Thymus (tissue), 11 donors: ENCODE data around the gene HSD17B4. TPM values are rescaled to one million over a fixed set of nuclear protein-coding genes. Genes with fewer than 3 reads are reported as not detected.
"Not testable (repeated sequence)": the region's sequence is repeated elsewhere in the genome, so short reads cannot be mapped to it uniquely, and the experiment has no call there.

Experiments used
- DNase-seq, 9 donors: peaks; one replicate each; pipeline ENCODE4 v3.0.0-alpha.2; 2013; ENCODE audit warnings: low spot score in 9 of 9, low read depth in 6 of 9, missing footprints in 1 of 9
- H3K27ac ChIP-seq, 2 donors: one replicate each; pipeline ENCODE4 v1.5.1; 2013; ENCODE audit warnings: control low read depth in 1 of 2, low read depth in 1 of 2, low read length in 1 of 2, mild to moderate bottlenecking in 1 of 2, moderate library complexity in 1 of 2
- H3K27me3 ChIP-seq, 2 donors: one replicate each; pipeline ENCODE4 v1.5.1; 2013; ENCODE audit warnings: low read length in 1 of 2; ENCODE audit not compliant: control insufficient read depth in 2 of 2, insufficient read depth in 1 of 2
- H3K36me3 ChIP-seq, 2 donors: one replicate each; pipeline ENCODE4 v1.5.1; 2013; ENCODE audit warnings: low read length in 1 of 2, mild to moderate bottlenecking in 1 of 2, moderate library complexity in 1 of 2; ENCODE audit not compliant: control insufficient read depth in 2 of 2, insufficient read depth in 2 of 2
- H3K4me1 ChIP-seq, 2 donors: one replicate each; pipeline ENCODE4 v1.5.1; 2013; ENCODE audit warnings: low read length in 2 of 2; ENCODE audit not compliant: control insufficient read depth in 2 of 2, insufficient read depth in 2 of 2
- H3K4me3 ChIP-seq, 2 donors: one replicate each; pipeline ENCODE4 v1.5.1; 2013; ENCODE audit warnings: low read length in 2 of 2, control low read depth in 1 of 2, mild to moderate bottlenecking in 1 of 2
- H3K9me3 ChIP-seq, 2 donors: one replicate each; pipeline ENCODE4 v1.5.1; 2013; ENCODE audit warnings: low read length in 1 of 2, mild to moderate bottlenecking in 1 of 2; ENCODE audit not compliant: control insufficient read depth in 2 of 2, insufficient read depth in 1 of 2
- WGBS: extraction: QIAGEN DNeasy Blood & Tissue Kit; methylation state at CpG from one replicate; pipeline ENCODE4 v1.1.7; 2013; 5-methylcytosine and 5-hydroxymethylcytosine counted together
- polyA plus RNA-seq: library from polyadenylated mRNA; stranded (reverse); fragments of 200-250 nt; gene quantifications from one replicate; pipeline ENCODE4 v1.2.3, GENCODE V29; 2013
- total RNA-seq: library from RNA; stranded (reverse); fragments of 120-200 nt; gene quantifications from one replicate; pipeline ENCODE4 v1.2.4, GENCODE V29; 2013
- donor health status: healthy.

The HSD17B4 gene
- total and polyA plus RNA-seq, 2 donors: 97.6 to 178 TPM

DNA sequence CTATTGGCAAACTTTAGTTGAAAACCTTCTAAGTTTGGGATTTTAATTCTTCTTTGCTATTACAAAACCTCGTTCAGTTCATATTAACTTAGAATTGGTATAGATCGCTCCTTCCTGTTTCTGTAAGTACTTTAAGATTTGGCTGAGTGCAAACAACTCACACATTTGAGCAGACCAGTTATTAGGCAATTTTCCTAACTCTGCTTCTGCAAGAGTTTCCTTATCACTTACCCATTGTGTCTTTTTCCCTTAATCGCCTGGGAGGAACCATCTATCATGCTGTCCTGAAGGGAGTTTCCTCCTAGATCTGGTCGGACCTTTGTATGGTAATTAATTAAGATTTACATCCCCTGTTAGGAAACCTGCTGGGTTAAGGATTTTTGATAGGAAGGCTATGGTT lies 24.7 kb upstream of the HSD17B4 start:
- not testable (repeated sequence) for H3K9me3 ChIP-seq, H3K36me3 ChIP-seq, H3K4me1 ChIP-seq, DNase-seq, H3K4me3 ChIP-seq, H3K27ac ChIP-seq, H3K27me3 ChIP-seq
- WGBS: 75% methylated on average over 4 of the region's 4 CpGs

DNA sequence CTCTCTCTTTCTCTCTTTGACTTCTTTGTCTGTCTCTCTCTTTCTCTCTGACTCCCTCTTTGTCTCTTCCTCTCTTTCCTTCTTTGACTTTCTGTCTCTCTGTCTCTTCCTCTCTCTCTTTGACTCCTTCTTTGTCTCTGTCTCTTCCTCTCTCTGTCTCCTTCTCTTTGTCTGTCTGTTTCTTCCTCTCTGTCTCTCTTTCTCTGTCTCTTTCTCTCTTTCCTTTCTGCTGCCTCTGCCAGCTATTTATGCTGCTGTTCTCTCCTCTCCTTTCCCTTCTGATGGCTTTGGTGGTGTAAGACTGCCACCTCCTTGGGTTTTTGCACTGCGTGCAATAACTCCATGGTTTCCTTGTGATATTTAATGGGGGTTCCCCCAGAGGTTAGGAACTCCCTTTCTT lies 24.1 kb upstream of the HSD17B4 start:
- not testable (repeated sequence) for H3K4me1 ChIP-seq, H3K36me3 ChIP-seq, H3K9me3 ChIP-seq, H3K27ac ChIP-seq, H3K4me3 ChIP-seq, DNase-seq, H3K27me3 ChIP-seq
- WGBS: 88% methylated on average over 1 of the region's 1 CpG

DNA sequence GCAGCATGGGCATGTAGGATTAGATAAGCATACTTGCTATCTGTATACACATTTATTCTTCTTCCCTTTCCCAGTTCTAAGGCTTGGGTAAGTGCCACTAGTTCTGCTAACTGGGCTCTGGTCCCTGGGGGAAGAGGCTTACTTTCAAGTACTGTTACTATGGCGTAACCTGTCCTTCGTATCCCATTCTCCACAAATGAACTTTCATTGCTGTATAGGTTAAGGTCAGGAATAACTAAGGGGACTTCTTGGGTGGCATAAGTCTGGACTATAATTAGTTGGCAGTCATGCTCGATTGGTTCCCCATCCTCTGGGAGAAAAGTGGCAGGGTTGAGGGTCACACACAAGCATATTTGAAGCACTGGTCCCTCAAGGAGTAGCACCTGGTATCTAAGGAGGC lies 23.7 kb upstream of the HSD17B4 start:
- H3K4me3 ChIP-seq, H3K36me3 ChIP-seq, H3K9me3 ChIP-seq, H3K27ac ChIP-seq, H3K27me3 ChIP-seq, H3K4me1 ChIP-seq, DNase-seq: not testable (repeated sequence)
- 80% methylated on average over 3 of the region's 3 CpGs for WGBS

- 91% methylated on average over 10 of the region's 10 CpGs for WGBS
- not testable (repeated sequence) for H3K4me1 ChIP-seq, H3K36me3 ChIP-seq, H3K9me3 ChIP-seq, H3K4me3 ChIP-seq, H3K27me3 ChIP-seq, H3K27ac ChIP-seq, DNase-seq
Observed at GRCh38 chr5:119432674-119433237, 19.5 kb upstream of the HSD17B4 start.

DNA sequence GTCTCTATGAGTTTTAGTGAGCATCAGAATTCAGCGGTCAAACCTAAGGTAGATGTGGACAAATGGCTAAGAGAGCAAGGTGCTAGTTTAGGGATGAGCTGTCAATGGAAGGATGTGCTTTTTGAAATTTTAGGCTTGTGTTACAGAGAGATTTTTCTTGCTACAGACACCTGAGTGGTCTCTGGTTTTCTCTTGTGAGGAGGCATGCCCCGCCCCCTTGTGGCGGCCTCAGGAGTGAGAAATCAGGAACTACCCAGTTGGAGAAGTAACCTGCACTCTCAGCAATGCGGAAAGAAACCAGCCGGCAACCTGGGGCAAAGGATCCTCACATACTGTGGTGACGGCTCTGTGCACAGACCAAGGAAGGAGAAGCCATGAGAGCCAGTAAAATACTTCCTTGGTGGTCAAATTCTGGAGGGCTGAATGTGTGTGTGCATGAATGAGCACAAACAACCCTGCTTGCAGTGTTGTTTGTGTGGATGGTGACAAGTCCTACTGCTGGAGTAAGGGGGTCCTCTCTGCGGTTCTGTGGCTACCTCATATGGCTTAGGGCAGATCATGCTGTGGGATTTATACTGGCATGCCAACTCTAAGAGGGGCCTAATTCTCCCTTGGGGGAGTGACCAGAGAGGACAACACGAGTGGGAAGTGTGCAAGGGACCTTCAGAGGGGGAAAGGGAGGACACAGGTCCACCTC lies 16.7 kb upstream of the HSD17B4 start:
- H3K36me3 ChIP-seq: no peaks in the 10 kb centered on the region
- H3K4me1 ChIP-seq: peaks cover 0 to 3% of the 10 kb centered on the region in 2 donors
- H3K27me3 ChIP-seq: no peaks in the 10 kb centered on the region
- no peak overlapping the region for H3K4me3 ChIP-seq
- 38% methylated on average over 8 of the region's 8 CpGs for WGBS
- no peak overlapping the region for H3K27ac ChIP-seq
- peak; percentile 46 to 86 (median 70) for DNase-seq
- peaks cover 0 to 9% of the 10 kb centered on the region in 2 donors for H3K9me3 ChIP-seq

DNA sequence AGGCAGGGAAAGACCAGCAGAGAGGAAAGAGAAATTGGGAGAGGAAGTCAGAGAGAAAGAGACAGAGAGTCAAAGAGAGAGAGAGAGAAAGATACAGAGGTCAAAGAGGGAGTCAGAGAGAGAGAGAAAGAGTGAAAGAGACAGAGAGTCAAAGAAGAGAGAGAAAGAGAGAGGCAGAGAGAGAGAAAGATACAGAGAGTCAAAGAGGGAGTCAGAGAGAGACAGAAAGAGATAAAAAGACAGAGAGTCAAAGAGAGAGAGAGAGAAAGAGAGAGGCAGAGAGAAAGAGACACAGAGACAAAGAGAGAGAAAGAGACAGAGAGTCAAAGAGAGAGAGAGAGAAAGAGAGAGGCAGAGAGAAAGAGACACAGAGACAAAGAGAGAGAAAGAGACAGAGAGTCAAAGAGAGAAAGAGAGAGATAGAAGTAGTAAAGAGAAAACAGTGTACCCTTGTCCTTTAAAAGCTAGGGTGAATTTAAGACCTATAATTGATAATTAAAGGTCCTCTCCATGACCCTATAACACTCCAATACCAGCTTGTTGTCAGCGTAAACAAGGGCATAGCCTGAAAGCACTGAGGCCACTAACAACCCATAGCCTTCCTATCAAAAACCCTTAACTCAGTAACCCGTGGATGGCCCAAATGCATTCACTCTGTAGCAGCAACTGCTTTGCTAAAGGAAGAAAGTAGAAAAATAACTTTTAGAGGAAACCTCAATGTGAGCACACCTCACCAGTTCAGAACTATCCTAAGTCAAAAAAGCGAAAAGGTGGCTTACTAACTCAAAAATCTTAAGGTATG lies 14.3 kb upstream of the HSD17B4 start:
- H3K4me3 ChIP-seq, H3K36me3 ChIP-seq, DNase-seq, H3K9me3 ChIP-seq, H3K4me1 ChIP-seq, H3K27ac ChIP-seq, H3K27me3 ChIP-seq: not testable (repeated sequence)
- 55% methylated on average over 3 of the region's 3 CpGs for WGBS

DNA sequence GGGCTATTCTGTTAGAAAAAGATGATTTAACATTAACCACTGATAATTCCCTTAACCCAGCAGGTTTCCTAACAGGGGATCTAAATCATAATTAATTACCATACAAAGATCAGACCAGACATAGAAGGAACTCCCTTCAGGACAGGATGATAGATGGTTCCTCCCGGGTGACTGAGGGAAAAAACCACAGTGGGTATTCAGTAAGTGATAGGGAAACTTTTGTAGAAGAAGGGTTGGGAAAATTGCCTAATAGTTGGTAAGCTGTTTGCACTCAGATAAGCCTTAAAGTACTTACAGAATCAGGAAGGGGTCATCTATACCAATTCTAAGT lies 13.7 kb upstream of the HSD17B4 start:
- H3K36me3 ChIP-seq, H3K4me3 ChIP-seq, H3K4me1 ChIP-seq, H3K27me3 ChIP-seq, H3K9me3 ChIP-seq, DNase-seq, H3K27ac ChIP-seq: not testable (repeated sequence)
- WGBS: 9% methylated on average over 1 of the region's 1 CpG

- Histone ChIP-seq H3K27ac (no peak overlapping the region), H3K4me1 (peaks cover 0 to 3% of the 10 kb centered on the region in 2 donors), H3K36me3 (no peaks in the 10 kb centered on the region), H3K27me3 (no peaks in the 10 kb centered on the region), H3K4me3 (peak overlapping the region; percentile 12 to 29), H3K9me3 (peaks cover 0 to 5% of the 10 kb centered on the region in 2 donors)
- 73% methylated on average over 8 of the region's 8 CpGs for WGBS
- no peak for DNase-seq
Observed at GRCh38 chr5:119439140-119439631, 13.1 kb upstream of the HSD17B4 start.

- 94% methylated on average over 3 of the region's 3 CpGs for WGBS
- H3K4me1 ChIP-seq, H3K27ac ChIP-seq, H3K36me3 ChIP-seq, DNase-seq, H3K9me3 ChIP-seq, H3K27me3 ChIP-seq, H3K4me3 ChIP-seq: not testable (repeated sequence)
Observed at GRCh38 chr5:119439632-119440031, 12.7 kb upstream of the HSD17B4 start.
